HG03159 (cell line): ENCODE results near the gene ATG16L1.
"Not testable (repeated sequence)": the region's sequence is repeated elsewhere in the genome, so short reads cannot be mapped to it uniquely, and the experiment has no call there.

Experiments
- ATAC-seq: cut with Tn5 transposase; IDR thresholded peaks from one replicate; pipeline ENCODE4 v1.9.1; 2021; ENCODE audit warnings: mild to moderate bottlenecking, moderate library complexity; ENCODE audit not compliant: unreplicated experiment

Gene ATG16L1

GRCh38 chr2:233328922-233329321, 77.4 kb downstream of the ATG16L1 start:
- ATAC-seq = no peak

GRCh38 chr2:233329489-233330135, 78.1 kb downstream of the ATG16L1 start:
- no peak for ATAC-seq

DNA sequence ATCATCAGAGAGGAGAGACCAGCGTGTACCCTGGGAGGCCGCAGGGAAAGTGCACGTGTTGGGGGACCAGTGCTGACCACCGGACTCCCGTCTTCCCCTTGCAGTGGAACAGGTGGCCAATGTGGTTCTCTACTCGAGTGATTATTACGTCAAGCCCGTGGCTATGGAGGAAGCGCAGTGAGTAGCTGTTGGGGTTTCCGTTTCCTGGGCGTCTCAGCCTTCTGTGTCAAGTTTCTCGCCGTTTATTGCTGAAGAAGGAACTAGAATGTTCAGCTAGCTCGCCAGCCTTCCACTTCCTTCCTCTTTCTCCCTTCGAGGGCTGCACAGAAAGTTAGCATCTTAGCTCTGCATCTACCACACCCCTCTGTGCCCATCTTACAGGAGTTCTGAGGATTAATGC, 80.1 kb downstream of the ATG16L1 start:
- peak; percentile 88 for ATAC-seq

DNA sequence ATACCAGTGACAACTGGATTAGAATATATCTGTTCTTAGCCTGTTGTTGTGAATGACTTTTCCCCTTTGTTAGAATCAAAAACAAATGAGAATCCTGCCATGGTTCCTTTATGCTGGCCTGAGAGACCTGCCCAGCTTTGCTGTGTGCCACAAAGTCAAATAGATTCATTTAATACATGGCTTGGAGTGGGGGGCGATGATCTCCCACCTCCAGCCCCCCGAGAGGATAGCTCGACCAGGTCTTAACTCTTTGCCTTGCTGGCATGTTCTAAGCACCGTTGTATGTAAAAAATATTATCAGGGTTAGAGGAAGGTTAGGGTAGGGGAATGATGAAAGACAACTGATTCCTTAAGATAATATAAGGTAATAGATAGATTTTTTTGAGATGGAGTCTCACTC, 80.7 kb downstream of the ATG16L1 start:
- ATAC-seq = no peak

- no peak for ATAC-seq
Measured at GRCh38 chr2:233334915-233335314, 83.4 kb downstream of the ATG16L1 start.

GRCh38 chr2:233336091-233336490, 84.6 kb downstream of the ATG16L1 start:
- not testable (repeated sequence) for ATAC-seq

GRCh38 chr2:233336541-233336940, 85.1 kb downstream of the ATG16L1 start:
- no peak for ATAC-seq

- no peak for ATAC-seq
Measured at GRCh38 chr2:233338046-233338445, 86.6 kb downstream of the ATG16L1 start.

GRCh38 chr2:233338812-233339368, 87.4 kb downstream of the ATG16L1 start:
- ATAC-seq = no peak

DNA sequence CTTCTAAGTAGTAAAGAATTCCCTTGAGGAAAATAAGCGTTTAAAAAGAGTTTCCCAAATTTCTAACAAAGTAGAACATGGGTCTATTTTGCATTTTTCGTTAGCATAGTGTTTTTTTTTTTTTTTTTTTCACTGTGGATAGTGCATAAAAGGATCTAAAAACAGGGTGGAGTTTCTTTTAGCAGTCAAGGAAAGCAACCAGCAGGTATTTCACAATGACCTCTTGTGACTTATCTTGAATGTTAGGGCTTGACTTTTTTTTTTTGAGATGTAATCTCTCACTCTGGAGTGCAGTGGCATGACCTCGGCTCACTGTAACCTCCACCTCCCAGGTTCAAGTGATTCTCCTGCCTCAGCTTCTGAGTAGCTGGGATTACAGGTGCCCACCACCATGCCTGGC, 88.0 kb downstream of the ATG16L1 start:
- no peak for ATAC-seq

- ATAC-seq = no peak
Measured at GRCh38 chr2:233341296-233341695, 89.8 kb downstream of the ATG16L1 start.

GRCh38 chr2:233342301-233342700, 90.8 kb downstream of the ATG16L1 start:
- ATAC-seq = no peak

- ATAC-seq = no peak
Measured at GRCh38 chr2:233343171-233343705, 91.8 kb downstream of the ATG16L1 start.
